GM20000 (cell line): ENCODE data around the gene SLC25A5.
"Not testable (repeated sequence)": the region's sequence is repeated elsewhere in the genome, so short reads cannot be mapped to it uniquely, and the experiment has no call there.

ENCODE experiments used
- DNase-seq: peaks from one replicate; pipeline ENCODE4 v3.0.0; 2012; ENCODE audit warnings: low spot score
- CTCF ChIP-seq: IDR thresholded peaks from 2 replicates; pipeline ENCODE4 v1.5.1; 2012; ENCODE audit warnings: mild to moderate bottlenecking, control low read depth; ENCODE audit errors: extremely low read depth, missing control alignments

SLC25A5 gene

DNA sequence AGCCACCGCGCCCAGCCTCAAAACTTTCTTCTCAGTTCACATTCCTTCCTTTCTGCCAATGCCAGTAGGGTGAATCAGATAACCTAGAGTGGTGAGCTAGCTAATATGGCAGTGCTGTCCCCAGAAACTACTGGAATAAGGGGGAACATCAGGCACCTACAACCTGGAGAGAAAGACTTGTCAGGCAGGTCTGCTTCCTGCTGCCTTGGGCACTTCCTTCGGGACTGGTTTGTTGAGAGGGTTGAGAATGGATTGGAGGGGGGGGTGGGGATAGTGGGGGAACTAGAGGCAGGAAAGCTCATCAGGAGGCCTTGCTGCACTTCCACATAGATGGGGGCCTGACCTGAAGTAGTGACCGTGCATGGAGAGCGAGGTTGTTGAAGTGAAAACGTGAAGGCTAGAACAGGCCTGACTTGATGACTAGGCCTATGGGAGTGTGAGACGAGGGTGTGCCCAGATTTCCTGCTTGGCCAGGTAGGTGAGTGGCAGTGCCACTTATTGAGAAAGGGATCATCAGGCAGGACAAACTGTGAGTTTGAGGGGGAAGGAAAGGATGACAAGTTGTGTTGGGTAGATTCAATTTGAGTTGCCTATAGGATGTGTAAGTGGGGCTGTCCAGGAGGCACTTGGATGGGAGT, 33.4 kb downstream of the SLC25A5 start:
- TF ChIP-seq CTCF = no peak
- no peak for DNase-seq

GRCh38 chrX:119502727-119503483, 34.7 kb downstream of the SLC25A5 start:
- no peak for TF ChIP-seq CTCF
- DNase-seq = no peak

GRCh38 chrX:119503484-119503861, 35.2 kb downstream of the SLC25A5 start:
- no peak for TF ChIP-seq CTCF
- no peak for DNase-seq

DNA sequence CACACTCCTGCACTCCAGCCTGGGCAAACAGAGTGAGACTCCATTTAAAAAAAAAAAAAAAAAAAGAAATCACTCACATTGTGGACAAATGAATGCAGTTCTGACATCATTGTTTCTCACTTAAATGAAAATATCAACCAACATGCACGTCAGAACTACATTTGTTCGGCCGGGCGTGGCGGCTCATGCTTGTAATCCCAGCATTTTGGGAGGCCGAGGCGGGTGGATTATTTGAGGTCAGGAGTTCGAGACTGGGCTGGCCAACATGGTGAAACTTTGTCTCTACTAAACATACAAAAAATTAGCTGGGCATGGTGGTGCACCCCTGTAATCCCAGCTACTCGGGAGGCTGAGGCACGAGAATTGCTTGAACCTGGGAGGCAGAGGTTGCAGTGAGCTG, 36.9 kb downstream of the SLC25A5 start:
- not testable (repeated sequence) for DNase-seq

- TF ChIP-seq CTCF = no peak
- DNase-seq = no peak
Measured at GRCh38 chrX:119505945-119506344, 37.7 kb downstream of the SLC25A5 start.

DNA sequence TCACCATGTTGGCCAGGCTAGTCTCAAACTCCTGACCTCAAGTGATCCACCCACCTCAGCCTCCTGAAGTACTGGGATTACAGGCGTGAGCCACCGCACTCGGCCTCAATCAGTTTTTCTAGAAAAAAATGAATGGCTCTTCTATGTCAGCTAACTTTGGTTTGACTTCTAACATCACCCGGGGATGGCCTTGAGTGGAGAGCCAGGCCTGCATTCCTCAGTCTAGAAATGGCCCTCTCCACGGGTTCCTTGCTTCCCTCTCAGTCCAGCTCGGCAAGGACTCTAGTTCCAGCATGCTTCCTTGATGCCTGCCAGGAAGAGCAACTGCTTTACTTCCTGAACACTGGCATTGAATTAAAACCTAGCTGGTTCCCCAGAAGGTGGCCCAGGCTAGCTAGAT, 39.0 kb downstream of the SLC25A5 start:
- DNase-seq = no peak
- TF ChIP-seq CTCF = no peak

GRCh38 chrX:119512146-119512800, 44.0 kb downstream of the SLC25A5 start:
- peak; percentile 45 for DNase-seq
- peak; percentile 37 for TF ChIP-seq CTCF
